HG02981 (cell line): ENCODE data around the gene TICAM1.
"Not testable (repeated sequence)": the region's sequence is repeated elsewhere in the genome, so short reads cannot be mapped to it uniquely, and the experiment has no call there.

Experiments used
- ATAC-seq: cut with Tn5 transposase; IDR thresholded peaks from one replicate; pipeline ENCODE4 v1.9.1; 2021; ENCODE audit warnings: mild to moderate bottlenecking, moderate library complexity; ENCODE audit not compliant: unreplicated experiment

TICAM1 gene

DNA sequence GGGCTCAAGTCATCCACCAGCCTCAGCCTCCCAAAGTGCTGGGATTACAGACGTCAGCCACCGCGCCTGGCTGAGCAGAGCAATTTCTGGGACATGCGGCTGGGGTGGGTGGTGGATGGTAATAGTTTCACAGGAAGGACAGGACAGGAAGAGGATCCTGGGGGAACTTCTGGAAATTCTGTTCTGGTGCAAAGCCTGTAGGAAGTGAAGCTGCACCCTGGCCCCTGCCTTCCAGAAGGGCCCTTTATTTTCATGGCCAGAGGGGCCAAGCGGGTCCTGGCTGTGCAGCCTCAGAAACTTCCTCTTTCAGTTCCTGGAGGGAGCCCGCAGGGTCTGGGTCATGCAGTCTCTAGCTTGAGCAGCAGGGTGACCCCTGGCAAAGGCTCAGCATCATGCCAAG is 24.3 kb downstream of the TICAM1 start:
- no peak for ATAC-seq

GRCh38 chr19:4806384-4806783 is 25.1 kb downstream of the TICAM1 start:
- no peak for ATAC-seq

DNA sequence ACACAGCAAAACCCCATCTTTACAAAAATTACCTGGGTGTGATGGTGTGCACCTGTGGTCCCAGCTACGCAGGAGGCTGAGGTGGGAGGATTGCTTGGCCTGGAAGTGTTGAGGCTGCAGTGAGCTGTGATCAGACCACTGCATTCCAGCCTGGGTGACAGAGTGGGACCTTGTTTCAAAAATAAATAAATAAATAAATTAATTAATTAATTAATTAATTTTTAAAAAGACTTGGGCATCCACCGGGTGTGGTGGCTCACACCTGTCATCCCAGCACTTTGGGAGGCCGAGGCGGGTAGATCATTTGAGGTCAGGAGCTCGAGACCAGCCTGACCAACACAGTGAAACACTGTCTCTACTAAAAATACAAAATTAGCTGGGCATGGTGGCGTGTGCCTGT is 26.4 kb downstream of the TICAM1 start:
- not testable (repeated sequence) for ATAC-seq

GRCh38 chr19:4803736-4804695 is 27.5 kb downstream of the TICAM1 start:
- no peak for ATAC-seq

- no peak for ATAC-seq
Observed at GRCh38 chr19:4802711-4803110, 28.8 kb downstream of the TICAM1 start.

DNA sequence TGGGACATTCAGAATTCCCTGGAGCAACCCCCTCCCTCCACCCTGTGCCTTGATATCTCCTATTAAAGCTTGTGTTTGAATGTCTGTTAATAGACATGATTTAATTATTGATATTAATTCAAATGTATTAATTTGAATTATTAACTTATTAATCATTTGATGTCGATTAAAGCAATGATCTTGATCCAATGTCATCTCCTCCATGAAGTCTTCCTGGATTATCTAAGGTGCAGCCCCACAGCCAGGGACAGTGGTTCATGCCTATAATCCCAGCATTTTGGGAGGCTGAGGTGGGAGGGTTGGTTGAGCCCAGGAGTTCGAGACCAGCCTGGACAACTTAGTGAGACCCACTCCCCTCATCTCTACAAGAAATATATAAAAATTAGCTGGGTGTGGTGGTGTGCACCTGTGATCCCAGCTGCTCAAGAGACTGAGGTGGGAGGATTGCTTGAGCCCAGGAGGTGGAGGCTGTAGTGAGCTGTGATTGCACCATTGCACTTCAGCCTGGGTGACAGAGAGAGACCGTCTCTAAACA is 30.4 kb downstream of the TICAM1 start:
- no peak for ATAC-seq

GRCh38 chr19:4800591-4801081 is 30.9 kb downstream of the TICAM1 start:
- no peak for ATAC-seq

DNA sequence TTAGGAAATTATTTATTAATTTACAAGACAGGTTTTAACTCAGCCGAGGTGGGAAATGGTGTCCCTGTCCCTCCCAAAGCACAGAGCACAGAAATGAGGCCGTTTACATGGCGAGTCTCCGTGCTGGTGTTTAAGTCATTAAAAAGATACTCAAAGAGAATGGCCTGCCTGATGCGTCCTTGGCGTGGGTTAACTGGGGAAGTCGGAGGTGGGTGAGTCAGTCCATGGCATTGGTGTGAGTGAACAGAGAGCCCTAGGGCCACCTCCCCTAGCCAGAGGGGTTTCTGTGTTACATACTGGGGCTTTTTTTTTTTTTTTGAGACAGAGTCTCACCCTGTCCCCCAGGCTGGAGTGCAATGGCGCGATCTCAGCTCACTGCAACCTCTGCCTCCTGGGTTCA is 36.1 kb downstream of the TICAM1 start:
- ATAC-seq: no peak

GRCh38 chr19:4794971-4795370 is 36.5 kb downstream of the TICAM1 start:
- no peak for ATAC-seq

- ATAC-seq: not testable (repeated sequence)
Observed at GRCh38 chr19:4793278-4793677, 38.2 kb downstream of the TICAM1 start.

GRCh38 chr19:4792866-4793195 is 38.7 kb downstream of the TICAM1 start:
- ATAC-seq: not testable (repeated sequence)

GRCh38 chr19:4792019-4792865 is 39.3 kb downstream of the TICAM1 start:
- ATAC-seq: not testable (repeated sequence)

- peak; percentile 93 for ATAC-seq
Observed at GRCh38 chr19:4791183-4792018, 40.1 kb downstream of the TICAM1 start, which contains the start of gene FEM1A. FEM1A (plus strand) TSS chr19:4791734; CDS start chr19:4791855, 121 bp downstream.

GRCh38 chr19:4786412-4787016 is 45.0 kb downstream of the TICAM1 start:
- not testable (repeated sequence) for ATAC-seq

DNA sequence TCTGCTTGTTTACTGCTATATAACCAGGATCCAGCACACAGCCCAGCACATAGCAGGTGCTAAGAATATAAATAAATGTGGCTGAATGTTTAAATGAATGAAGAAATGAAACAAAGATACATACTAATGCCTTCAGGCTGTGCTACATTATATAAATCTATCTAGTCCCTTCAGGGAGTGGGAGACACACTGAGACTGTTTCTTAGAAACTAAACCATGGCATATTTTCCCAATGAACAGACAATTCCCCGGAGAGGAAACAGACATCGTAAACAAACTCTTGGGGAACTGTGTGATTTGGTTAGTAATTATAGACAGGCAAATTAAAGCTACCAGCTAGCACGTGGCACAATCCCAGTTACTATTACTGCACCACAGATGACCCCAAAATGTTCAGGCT is 49.7 kb downstream of the TICAM1 start:
- no peak for ATAC-seq

- no peak for ATAC-seq
Observed at GRCh38 chr19:4780860-4781259, 50.7 kb downstream of the TICAM1 start.

GRCh38 chr19:4778124-4778523 is 53.4 kb downstream of the TICAM1 start:
- ATAC-seq: not testable (repeated sequence)

DNA sequence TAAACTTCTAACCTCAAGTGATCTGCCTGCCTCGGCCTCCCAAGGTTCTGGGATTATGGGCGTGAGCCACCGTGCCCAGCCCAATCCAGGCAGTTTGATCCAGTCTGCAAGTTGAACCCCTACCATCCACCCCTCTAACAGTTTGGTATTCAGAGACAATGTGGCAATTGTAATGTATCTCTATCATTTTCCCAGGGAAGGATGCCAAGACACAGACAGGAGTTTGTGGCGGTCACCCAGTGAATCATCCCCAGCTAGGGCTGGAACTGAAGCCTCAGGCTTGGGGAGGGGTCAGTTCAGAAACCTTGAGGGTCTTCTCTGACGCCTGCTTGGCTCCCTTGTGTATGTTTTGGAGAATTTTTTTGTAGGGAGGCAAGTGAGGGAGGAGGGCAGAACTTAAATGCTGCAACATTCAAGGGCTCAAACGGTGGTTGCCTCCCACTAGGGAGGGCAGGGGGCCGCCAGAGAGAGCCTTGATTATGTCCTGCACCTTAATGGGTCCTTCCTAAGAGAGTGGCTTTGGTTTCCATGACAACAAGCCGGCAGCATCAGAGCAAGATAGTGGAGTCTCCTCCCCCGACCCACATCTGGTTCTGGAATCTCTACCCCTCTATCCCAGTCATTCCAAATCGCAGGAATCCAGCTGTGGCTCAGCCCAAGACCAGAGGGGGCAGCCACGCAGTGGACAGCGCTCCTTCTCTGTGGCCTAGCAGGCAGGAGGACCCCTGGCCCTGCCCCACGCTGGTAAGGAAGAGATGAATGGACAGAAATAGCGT is 54.9 kb downstream of the TICAM1 start:
- no peak for ATAC-seq

- ATAC-seq: no peak
Observed at GRCh38 chr19:4775627-4776152, 55.8 kb downstream of the TICAM1 start.
